AG04449 (cell line): ENCODE results near the gene CCDC142.
A peak's percentile ranks its signal among the peaks of the same experiment; 100 is the strongest.

Source experiments
- CTCF ChIA-PET: fragments of 350-600 bp; formaldehyde crosslinking; extraction: SDS; loops from one replicate; lab custom pipeline; 2021; ENCODE audit warnings: antibody characterized with exemption; lab: Yijun Ruan, JAX
- POLR2A ChIA-PET: fragments of 400-600, 350-600 bp; formaldehyde crosslinking; extraction: SDS; loops from one replicate; lab custom pipeline; 2020; ENCODE audit warnings: antibody characterized with exemption, inconsistent platforms; lab: Yijun Ruan, JAX
- DNase-seq: peaks from one replicate; pipeline ENCODE4 v3.0.0-alpha.2; 2010; ENCODE audit warnings: low read depth, low spot score
- H3K4me3 ChIP-seq: 2 replicates; pipeline ENCODE4 v1.5.1; 2011; ENCODE audit warnings: low read depth, mild to moderate bottlenecking, control low read depth, low read length
- TF ChIP-seq, protein P1 (sequence below): IDR thresholded peaks from one replicate; pipeline ENCODE4 v1.5.1; 2011; ENCODE audit warnings: mild to moderate bottlenecking, moderate library complexity, low read length, control low read depth, inconsistent platforms; ENCODE audit not compliant: insufficient read depth; ENCODE audit errors: missing control alignments

CCDC142 gene, protein sequence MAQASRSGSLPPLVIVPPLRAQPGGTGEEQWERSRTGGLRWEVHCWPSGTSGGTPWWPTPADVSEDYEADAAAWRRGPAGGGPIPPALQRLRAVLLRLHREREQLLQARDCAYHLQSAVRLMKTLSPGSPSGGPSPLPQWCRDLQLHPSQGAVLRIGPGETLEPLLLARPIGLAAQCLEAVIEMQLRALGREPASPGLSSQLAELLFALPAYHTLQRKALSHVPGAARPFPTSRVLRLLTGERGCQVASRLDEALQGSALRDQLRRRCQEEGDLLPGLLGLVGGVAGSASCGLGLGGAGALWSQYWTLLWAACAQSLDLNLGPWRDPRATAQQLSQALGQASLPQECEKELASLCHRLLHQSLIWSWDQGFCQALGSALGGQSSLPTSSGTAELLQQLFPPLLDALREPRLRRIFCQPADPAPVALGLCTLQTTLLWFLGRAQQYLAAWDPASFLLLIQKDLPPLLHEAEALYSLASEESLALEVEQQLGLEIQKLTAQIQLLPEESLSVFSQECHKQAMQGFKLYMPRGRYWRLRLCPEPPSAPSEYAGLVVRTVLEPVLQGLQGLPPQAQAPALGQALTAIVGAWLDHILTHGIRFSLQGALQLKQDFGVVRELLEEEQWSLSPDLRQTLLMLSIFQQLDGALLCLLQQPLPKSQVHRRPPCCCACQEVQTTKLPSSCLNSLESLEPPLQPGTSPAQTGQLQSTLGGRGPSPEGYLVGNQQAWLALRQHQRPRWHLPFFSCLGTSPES

DNA sequence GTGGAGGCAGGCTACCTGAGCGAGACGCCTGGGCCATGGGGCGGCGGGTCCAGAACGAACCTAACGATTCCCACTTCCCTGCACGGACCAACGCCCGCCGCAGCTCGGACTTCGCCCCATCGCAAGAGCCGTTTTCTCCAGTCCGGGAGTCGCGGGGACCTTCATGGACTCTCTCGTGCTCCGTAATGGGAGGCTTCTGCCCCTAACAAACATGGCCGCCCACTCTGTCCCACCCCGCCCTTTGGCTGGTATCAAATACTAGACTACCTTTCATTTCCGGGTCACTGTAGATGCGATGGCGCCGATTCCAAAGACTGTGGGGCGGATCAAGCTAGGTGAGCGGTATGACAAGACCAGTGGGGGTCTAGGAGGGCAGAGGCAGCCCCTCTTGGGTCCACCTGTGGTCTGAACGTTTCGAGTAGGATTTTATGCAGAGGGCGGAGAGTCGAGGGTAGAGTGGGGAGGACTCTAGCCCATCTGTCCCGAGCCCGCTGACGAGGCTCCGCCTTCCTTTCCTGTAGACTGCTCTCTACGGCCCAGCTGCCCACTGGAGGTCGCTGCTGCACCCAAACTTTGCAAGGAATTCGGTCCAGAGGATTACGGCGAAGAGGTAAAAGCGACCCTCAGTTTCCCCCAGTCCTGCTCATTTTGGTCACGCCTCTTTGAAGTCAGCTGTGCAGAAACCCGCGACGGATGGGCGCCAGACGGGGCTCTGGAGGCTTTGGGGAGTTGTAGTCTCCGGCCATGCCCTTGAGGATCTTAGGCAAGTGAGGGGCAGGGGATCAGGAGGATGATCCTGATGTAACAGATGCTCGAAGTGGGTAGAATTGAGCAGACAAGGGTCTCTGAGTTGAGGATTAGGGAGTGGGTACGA is at the start of gene CCDC142, which contains the start of gene TTC31:
Gene CCDC142 (minus strand): TSS at position 198 of the 874 bp plus-strand sequence. CDS start 161 bp downstream, at position 37.
Gene TTC31 (plus strand): TSS at position 281 of the 874 bp plus-strand sequence. CDS start 15 bp downstream, at position 296.
- H3K4me3 ChIP-seq = peak within 1 kb of the TSS; percentile 99
- POLR2A ChIA-PET = interaction anchor here (0.8 to 3.1 kb wide), 15 partner anchors 10 to 106 kb away, joined by 3 to 10 read pairs (median 5); partner anchors contain the start of genes AUP1, HTRA2, INO80B and LBX2
- TF ChIP-seq, protein P1, sequence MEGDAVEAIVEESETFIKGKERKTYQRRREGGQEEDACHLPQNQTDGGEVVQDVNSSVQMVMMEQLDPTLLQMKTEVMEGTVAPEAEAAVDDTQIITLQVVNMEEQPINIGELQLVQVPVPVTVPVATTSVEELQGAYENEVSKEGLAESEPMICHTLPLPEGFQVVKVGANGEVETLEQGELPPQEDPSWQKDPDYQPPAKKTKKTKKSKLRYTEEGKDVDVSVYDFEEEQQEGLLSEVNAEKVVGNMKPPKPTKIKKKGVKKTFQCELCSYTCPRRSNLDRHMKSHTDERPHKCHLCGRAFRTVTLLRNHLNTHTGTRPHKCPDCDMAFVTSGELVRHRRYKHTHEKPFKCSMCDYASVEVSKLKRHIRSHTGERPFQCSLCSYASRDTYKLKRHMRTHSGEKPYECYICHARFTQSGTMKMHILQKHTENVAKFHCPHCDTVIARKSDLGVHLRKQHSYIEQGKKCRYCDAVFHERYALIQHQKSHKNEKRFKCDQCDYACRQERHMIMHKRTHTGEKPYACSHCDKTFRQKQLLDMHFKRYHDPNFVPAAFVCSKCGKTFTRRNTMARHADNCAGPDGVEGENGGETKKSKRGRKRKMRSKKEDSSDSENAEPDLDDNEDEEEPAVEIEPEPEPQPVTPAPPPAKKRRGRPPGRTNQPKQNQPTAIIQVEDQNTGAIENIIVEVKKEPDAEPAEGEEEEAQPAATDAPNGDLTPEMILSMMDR = peak; percentile 88
- CTCF ChIA-PET = interaction anchor here (0.6 to 15.3 kb wide), 23 partner anchors 10 to 155 kb away, joined by 3 to 401 read pairs (median 9); partner anchors contain the start of genes AUP1, HTRA2, INO80B and LBX2
- peak; percentile 58 for DNase-seq

DNA sequence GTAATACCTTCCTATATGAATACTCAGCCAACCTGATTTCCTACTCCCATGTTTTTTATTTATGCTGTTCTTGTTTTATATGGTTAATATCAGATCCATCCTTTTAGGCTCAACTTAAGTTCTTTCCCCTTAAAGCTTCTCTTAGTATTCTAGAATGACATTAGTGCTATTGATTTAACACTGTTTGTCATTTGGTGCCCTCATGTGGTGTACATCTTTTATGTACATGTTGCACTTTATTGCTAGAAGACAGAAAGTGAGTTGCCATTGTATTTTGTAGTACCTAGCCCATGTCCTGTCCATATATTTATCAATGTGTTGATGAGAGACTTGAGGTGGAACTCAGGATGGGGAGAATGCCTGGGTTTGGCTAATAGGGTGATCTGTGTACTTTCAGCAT is 49.4 kb upstream of the CCDC142 start:
- POLR2A ChIA-PET = interaction anchor here (0.7 to 3.0 kb wide), 3 partner anchors 27 to 57 kb away, joined by 3 to 11 read pairs (median 7); no protein-coding TSS in a partner anchor
- TF ChIP-seq, protein P1 = no peak
- H3K4me3 ChIP-seq = no peak overlapping the region
- CTCF ChIA-PET = interaction anchor here (0.6 to 8.9 kb wide), 32 partner anchors 8 to 282 kb away, joined by 3 to 137 read pairs (median 4); partner anchors contain the start of genes CCDC142, DOK1, MRPL53 and PCGF1
- no peak for DNase-seq

DNA sequence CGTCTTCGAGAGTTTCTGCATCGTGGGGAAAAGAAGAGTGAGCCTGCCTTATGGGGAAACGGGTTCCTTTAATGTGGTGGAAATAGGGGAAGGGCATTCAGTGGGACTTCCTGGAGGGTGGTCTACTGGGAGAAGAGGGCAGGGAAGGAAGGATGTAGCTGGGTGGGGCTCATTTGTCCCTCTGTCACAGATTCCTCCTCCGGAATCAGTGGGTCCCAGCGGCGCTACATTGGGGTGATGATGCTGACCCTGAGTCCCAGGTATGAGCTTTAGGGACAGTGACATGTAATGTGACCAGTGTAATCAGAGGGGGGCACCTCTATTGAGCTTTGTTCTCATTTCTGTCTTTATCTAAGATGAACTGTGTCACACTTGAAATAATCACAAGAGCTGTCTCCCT is 48.9 kb upstream of the CCDC142 start:
- CTCF ChIA-PET = interaction anchor here (0.6 to 8.9 kb wide), 31 partner anchors 9 to 282 kb away, joined by 3 to 137 read pairs (median 5); partner anchors contain the start of genes CCDC142, MRPL53, PCGF1 and TTC31
- no peak for DNase-seq
- POLR2A ChIA-PET = interaction anchor here (0.7 to 3.0 kb wide), 5 partner anchors 27 to 57 kb away, joined by 3 to 11 read pairs (median 4); no protein-coding TSS in a partner anchor
- TF ChIP-seq, protein P1 = no peak
- H3K4me3 ChIP-seq = no peak overlapping the region; the same call in 1 of the 2 replicates

DNA sequence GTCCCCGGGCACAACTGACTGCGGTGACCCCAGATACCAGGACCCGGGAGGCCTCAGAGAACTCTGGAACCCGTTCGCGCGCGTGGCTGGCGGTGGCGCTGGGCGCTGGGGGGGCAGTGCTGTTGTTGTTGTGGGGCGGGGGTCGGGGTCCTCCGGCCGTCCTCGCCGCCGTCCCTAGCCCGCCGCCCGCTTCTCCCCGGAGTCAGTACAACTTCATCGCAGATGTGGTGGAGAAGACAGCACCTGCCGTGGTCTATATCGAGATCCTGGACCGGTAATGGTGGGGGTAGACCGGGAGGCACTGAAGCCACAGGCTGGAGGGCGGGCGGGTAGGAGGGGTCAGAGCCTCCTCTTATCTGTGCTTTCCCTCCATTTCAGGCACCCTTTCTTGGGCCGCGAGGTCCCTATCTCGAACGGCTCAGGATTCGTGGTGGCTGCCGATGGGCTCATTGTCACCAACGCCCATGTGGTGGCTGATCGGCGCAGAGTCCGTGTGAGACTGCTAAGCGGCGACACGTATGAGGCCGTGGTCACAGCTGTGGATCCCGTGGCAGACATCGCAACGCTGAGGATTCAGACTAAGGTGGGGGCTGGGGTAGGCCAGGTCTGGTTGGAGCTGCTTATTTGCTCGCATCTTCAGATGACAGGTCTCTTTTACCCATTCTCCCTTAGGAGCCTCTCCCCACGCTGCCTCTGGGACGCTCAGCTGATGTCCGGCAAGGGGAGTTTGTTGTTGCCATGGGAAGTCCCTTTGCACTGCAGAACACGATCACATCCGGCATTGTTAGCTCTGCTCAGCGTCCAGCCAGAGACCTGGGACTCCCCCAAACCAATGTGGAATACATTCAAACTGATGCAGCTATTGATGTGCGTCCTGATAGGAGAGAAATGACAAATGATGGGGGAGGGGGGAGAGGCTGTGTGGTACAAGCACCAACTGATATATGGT is 47.7 kb upstream of the CCDC142 start:
- H3K4me3 ChIP-seq = peak overlapping the region; percentile 80
- ChIA-PET CTCF (interaction anchor here (0.8 to 8.9 kb wide), 10 partner anchors 10 to 199 kb away, joined by 3 to 137 read pairs (median 10); partner anchors contain the start of genes CCDC142, PCGF1 and TTC31), POLR2A (interaction anchor here (0.5 to 3.0 kb wide), 19 partner anchors 8 to 76 kb away, joined by 3 to 11 read pairs (median 4); partner anchors contain the start of genes CCDC142, INO80B, LOXL3 and TTC31)
- no peak for DNase-seq
- TF ChIP-seq, protein P1 = no peak
